Natural killer cell treated with Interleukin-12 subunit alpha and Interleukin-12 subunit beta and Interleukin-15 and Interleukin-18, amount 100 ng/mL, for 72 hours (primary cell): ENCODE results near the gene GGTLC1. TPM values are rescaled to one million over a fixed set of nuclear protein-coding genes. Genes with fewer than 3 reads are reported as not detected.

Experiments used
- ATAC-seq, 2 donors: fragments of 150-1000 bp; cut with Tn5 transposase in 1 of 2; sonication (Bioruptor Pico), chemical (Tn5 transposase) in 1 of 2; 2 replicates each; pipeline ENCODE4 v1.10.0; 2021
- DNase-seq: peaks from one replicate; pipeline ENCODE4 v3.0.0; 2022; ENCODE audit warnings: low spot score
- H3K27ac Mint-ChIP-seq, 2 donors: 1 replicate in 1 of 2; 2 replicates in 1 of 2; pipeline ENCODE4 v1.8.0; 2022; ENCODE audit warnings: mixed read lengths in 2 of 2, mild to moderate bottlenecking in 1 of 2, moderate library complexity in 1 of 2
- H3K27me3 Mint-ChIP-seq, 2 donors: 1 replicate in 1 of 2; 2 replicates in 1 of 2; pipeline ENCODE4 v1.8.0; 2022; ENCODE audit warnings: mixed read lengths in 2 of 2
- H3K36me3 Mint-ChIP-seq: one replicate; pipeline ENCODE4 v1.8.0; 2022; ENCODE audit warnings: mixed read lengths
- H3K4me1 Mint-ChIP-seq, 2 donors: 1 replicate in 1 of 2; 2 replicates in 1 of 2; pipeline ENCODE4 v1.8.0; 2022; ENCODE audit warnings: low read depth in 2 of 2, mixed read lengths in 2 of 2, mild to moderate bottlenecking in 1 of 2
- H3K4me3 Mint-ChIP-seq: one replicate; pipeline ENCODE4 v1.8.0; 2022; ENCODE audit warnings: mixed read lengths
- H3K9me3 Mint-ChIP-seq: 2 replicates; pipeline ENCODE4 v1.8.0; 2022; ENCODE audit warnings: mixed read lengths
- total RNA-seq, 2 donors: library from RNA; stranded (reverse); gene quantifications; one replicate each; pipeline ENCODE4 v1.2.3, GENCODE V29; 2022

Gene GGTLC1
- total RNA-seq, 2 donors from 2014 or later: not detected

- Mint-ChIP-seq H3K27ac (no peak overlapping the region), H3K4me1 (no peaks in the 10 kb centered on the region), H3K4me3 (no peak overlapping the region), H3K36me3 (peaks cover 6% of the 10 kb centered on the region), H3K27me3 (peaks cover 21 to 29% of the 10 kb centered on the region in 2 donors), H3K9me3 (no peaks in the 10 kb centered on the region)
- ATAC-seq (no peak), DNase-seq (no peak)
These were observed 21.5 kb downstream of the GGTLC1 start for GRCh38 chr20:23966927-23967615.

- Mint-ChIP-seq H3K36me3 (peaks cover 6% of the 10 kb centered on the region), H3K9me3 (no peaks in the 10 kb centered on the region), H3K27me3 (peaks cover 22 to 31% of the 10 kb centered on the region in 2 donors), H3K4me3 (no peak overlapping the region), H3K4me1 (no peaks in the 10 kb centered on the region), H3K27ac (no peak overlapping the region)
- DNase-seq (no peak), ATAC-seq (no peak)
These were observed 22.3 kb downstream of the GGTLC1 start for GRCh38 chr20:23966298-23966697.

- Mint-ChIP-seq H3K36me3 (peaks cover 6% of the 10 kb centered on the region), H3K9me3 (no peaks in the 10 kb centered on the region), H3K4me3 (no peak overlapping the region), H3K27ac (no peak overlapping the region), H3K27me3 (peaks cover 28 to 41% of the 10 kb centered on the region in 2 donors), H3K4me1 (no peaks in the 10 kb centered on the region)
- DNase-seq: no peak
- no peak for ATAC-seq
These were observed 24.6 kb downstream of the GGTLC1 start for GRCh38 chr20:23963941-23964340.

- DNase-seq (no peak), ATAC-seq (no peak)
- H3K4me3 Mint-ChIP-seq: no peak overlapping the region
- peaks cover 22 to 41% of the 10 kb centered on the region in 2 donors for H3K27me3 Mint-ChIP-seq
- no peak overlapping the region for H3K27ac Mint-ChIP-seq
- no peaks in the 10 kb centered on the region for H3K4me1 Mint-ChIP-seq
- peaks cover 6% of the 10 kb centered on the region for H3K36me3 Mint-ChIP-seq
- no peaks in the 10 kb centered on the region for H3K9me3 Mint-ChIP-seq
These were observed 26.3 kb downstream of the GGTLC1 start for GRCh38 chr20:23962272-23962671.

- Mint-ChIP-seq H3K27me3 (peaks cover 23 to 28% of the 10 kb centered on the region in 2 donors), H3K4me1 (no peaks in the 10 kb centered on the region), H3K9me3 (no peaks in the 10 kb centered on the region), H3K36me3 (peaks cover 6% of the 10 kb centered on the region), H3K27ac (no peak overlapping the region), H3K4me3 (no peak overlapping the region)
- no peak for ATAC-seq
- no peak for DNase-seq
These were observed 29.5 kb downstream of the GGTLC1 start for GRCh38 chr20:23959054-23959453.

GRCh38 chr20:23955896-23956295 is 32.7 kb downstream of the GGTLC1 start:
- DNase-seq: no peak
- no peak for ATAC-seq
- peaks cover 25 to 27% of the 10 kb centered on the region in 2 donors for H3K27me3 Mint-ChIP-seq
- H3K27ac Mint-ChIP-seq: no peak overlapping the region
- no peak overlapping the region for H3K4me3 Mint-ChIP-seq
- H3K36me3 Mint-ChIP-seq: no peaks in the 10 kb centered on the region
- H3K4me1 Mint-ChIP-seq: no peaks in the 10 kb centered on the region
- no peaks in the 10 kb centered on the region for H3K9me3 Mint-ChIP-seq

GRCh38 chr20:23954008-23954745 is 34.4 kb downstream of the GGTLC1 start:
- no peak overlapping the region for H3K27ac Mint-ChIP-seq
- H3K4me3 Mint-ChIP-seq: no peak overlapping the region
- H3K9me3 Mint-ChIP-seq: no peaks in the 10 kb centered on the region
- H3K36me3 Mint-ChIP-seq: no peaks in the 10 kb centered on the region
- ATAC-seq: no peak
- peaks cover 22 to 29% of the 10 kb centered on the region in 2 donors for H3K27me3 Mint-ChIP-seq
- no peak for DNase-seq
- H3K4me1 Mint-ChIP-seq: no peaks in the 10 kb centered on the region

- Mint-ChIP-seq H3K27ac (no peak overlapping the region), H3K36me3 (no peaks in the 10 kb centered on the region), H3K9me3 (no peaks in the 10 kb centered on the region), H3K27me3 (peaks cover 16 to 19% of the 10 kb centered on the region in 2 donors), H3K4me1 (no peaks in the 10 kb centered on the region), H3K4me3 (no peak overlapping the region)
- DNase-seq: no peak
- no peak for ATAC-seq
These were observed 42.4 kb downstream of the GGTLC1 start for GRCh38 chr20:23946206-23946605.

GRCh38 chr20:23943304-23943703 is 45.3 kb downstream of the GGTLC1 start:
- ATAC-seq: no peak
- Mint-ChIP-seq H3K4me1 (no peaks in the 10 kb centered on the region), H3K27ac (no peak overlapping the region), H3K4me3 (no peak overlapping the region), H3K36me3 (no peaks in the 10 kb centered on the region), H3K27me3 (peaks cover 12 to 18% of the 10 kb centered on the region in 2 donors), H3K9me3 (no peaks in the 10 kb centered on the region)
- no peak for DNase-seq

- Mint-ChIP-seq H3K4me3 (no peak overlapping the region), H3K9me3 (no peaks in the 10 kb centered on the region), H3K27me3 (peaks cover 13 to 20% of the 10 kb centered on the region in 2 donors), H3K27ac (no peak overlapping the region), H3K4me1 (no peaks in the 10 kb centered on the region), H3K36me3 (no peaks in the 10 kb centered on the region)
- DNase-seq (no peak), ATAC-seq (no peak)
These were observed 48.9 kb downstream of the GGTLC1 start for GRCh38 chr20:23939641-23940040.

GRCh38 chr20:23939063-23939462 is 49.5 kb downstream of the GGTLC1 start:
- H3K4me1 Mint-ChIP-seq: no peaks in the 10 kb centered on the region
- H3K27ac Mint-ChIP-seq: no peak overlapping the region
- ATAC-seq (peak in 1 of 2 donors; percentile 17), DNase-seq (no peak)
- H3K36me3 Mint-ChIP-seq: no peaks in the 10 kb centered on the region
- H3K9me3 Mint-ChIP-seq: no peaks in the 10 kb centered on the region
- H3K4me3 Mint-ChIP-seq: no peak overlapping the region
- peaks cover 18 to 20% of the 10 kb centered on the region in 2 donors for H3K27me3 Mint-ChIP-seq

- H3K9me3 Mint-ChIP-seq: no peaks in the 10 kb centered on the region
- DNase-seq: no peak
- peaks cover 20% of the 10 kb centered on the region in 2 donors for H3K27me3 Mint-ChIP-seq
- peak in 1 of 2 donors; percentile 36 for ATAC-seq
- no peaks in the 10 kb centered on the region for H3K4me1 Mint-ChIP-seq
- no peak overlapping the region for H3K27ac Mint-ChIP-seq
- no peak overlapping the region for H3K4me3 Mint-ChIP-seq
- H3K36me3 Mint-ChIP-seq: no peaks in the 10 kb centered on the region
These were observed 50.5 kb downstream of the GGTLC1 start for GRCh38 chr20:23938118-23938438.

GRCh38 chr20:23937303-23938117 is 51.1 kb downstream of the GGTLC1 start:
- Mint-ChIP-seq H3K4me3 (no peak overlapping the region), H3K36me3 (no peaks in the 10 kb centered on the region), H3K27ac (no peak overlapping the region), H3K4me1 (peaks cover 4% of the 10 kb centered on the region in 2 donors), H3K27me3 (peaks cover 20% of the 10 kb centered on the region in 2 donors), H3K9me3 (no peaks in the 10 kb centered on the region)
- DNase-seq (no peak), ATAC-seq (peak; percentile 86 to 89)
